ENCODE results near the gene TRIM54. TPM values are rescaled to one million over a fixed set of nuclear protein-coding genes. Genes with fewer than 3 reads are reported as not detected.

The TRIM54 gene
- total RNA-seq, 4 donors from 2014 or later, result 0.21 to 2.7 (median 1.3) TPM

GRCh38 chr2:27237341-27237945, 44.8 kb upstream of the TRIM54 start:
- H3K4me3 ChIP-seq, result no peak overlapping the region
- H3K36me3 ChIP-seq, result peaks cover 6 to 100% (median 54%) of the 10 kb centered on the region in 3 donors
- 93 to 97% methylated on average over 15 of the region's 15 CpGs for WGBS, 2 donors
- DNase-seq (ENCODE audit: low spot score in 2 of 2), result no peak
- no peaks in the 10 kb centered on the region for H3K4me1 ChIP-seq
- H3K9me3 ChIP-seq, result no peaks in the 10 kb centered on the region
- H3K27me3 ChIP-seq, result no peaks in the 10 kb centered on the region
- H3K27ac ChIP-seq, result no peak overlapping the region
- TF ChIP-seq EP300 (IDR thresholded peaks at IDR 0.05) (no peak), POLR2A (IDR thresholded peaks at IDR 0.05) (no peak), CTCF (IDR thresholded peaks at IDR 0.05) (no peak)

DNA sequence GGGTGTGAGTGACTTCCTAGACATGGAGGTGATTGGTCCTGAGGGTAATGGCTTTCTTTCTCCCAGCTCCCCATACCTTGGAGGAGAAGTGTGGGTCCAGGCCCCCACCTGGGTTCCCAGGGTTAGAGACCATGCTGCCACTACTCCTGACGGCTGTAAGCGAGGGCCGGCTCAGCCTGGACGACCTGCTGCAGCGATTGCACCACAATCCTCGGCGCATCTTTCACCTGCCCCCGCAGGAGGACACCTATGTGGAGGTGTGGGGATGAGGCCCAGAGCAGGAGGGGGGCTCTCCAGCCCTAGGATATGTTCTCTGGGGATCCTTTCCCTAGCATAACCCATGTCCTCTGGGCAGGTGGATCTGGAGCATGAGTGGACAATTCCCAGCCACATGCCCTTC, 43.3 kb upstream of the TRIM54 start:
- Histone ChIP-seq H3K27ac (no peak overlapping the region), H3K4me3 (no peak overlapping the region), H3K9me3 (no peaks in the 10 kb centered on the region), H3K27me3 (no peaks in the 10 kb centered on the region), H3K36me3 (peaks cover 6 to 100% (median 47%) of the 10 kb centered on the region in 3 donors), H3K4me1 (no peaks in the 10 kb centered on the region)
- 99% methylated on average over 8 of the region's 8 CpGs; no CpG with 5 or more reads in 1 of the 2 donors for WGBS, 2 donors
- TF ChIP-seq POLR2A (IDR thresholded peaks at IDR 0.05) (no peak), CTCF (IDR thresholded peaks at IDR 0.05) (no peak), EP300 (IDR thresholded peaks at IDR 0.05) (no peak)
- DNase-seq (ENCODE audit: low spot score in 2 of 2), result no peak

- Histone ChIP-seq H3K27me3 (no peaks in the 10 kb centered on the region), H3K4me1 (no peaks in the 10 kb centered on the region), H3K9me3 (no peaks in the 10 kb centered on the region), H3K36me3 (peaks cover 6 to 93% (median 43%) of the 10 kb centered on the region in 3 donors), H3K27ac (no peak overlapping the region), H3K4me3 (no peak overlapping the region)
- WGBS, 2 donors, result 90 to 91% methylated on average over 9 of the region's 9 CpGs
- DNase-seq (ENCODE audit: low spot score in 2 of 2), result no peak
- TF ChIP-seq EP300 (IDR thresholded peaks at IDR 0.05), result no peak
- no peak for TF ChIP-seq POLR2A (IDR thresholded peaks at IDR 0.05)
- no peak for TF ChIP-seq CTCF (IDR thresholded peaks at IDR 0.05)
These were observed 41.8 kb upstream of the TRIM54 start for GRCh38 chr2:27240406-27240805.

GRCh38 chr2:27241761-27242613, 40.2 kb upstream of the TRIM54 start:
- no peak overlapping the region for H3K27ac ChIP-seq
- no peaks in the 10 kb centered on the region for H3K27me3 ChIP-seq
- H3K36me3 ChIP-seq, result peaks cover 6 to 77% (median 35%) of the 10 kb centered on the region in 3 donors
- 80 to 84% methylated on average over 23 to 24 of the region's 24 CpGs for WGBS, 2 donors
- no peak overlapping the region for H3K4me3 ChIP-seq
- no peak for DNase-seq (ENCODE audit: low spot score in 2 of 2)
- no peaks in the 10 kb centered on the region for H3K4me1 ChIP-seq
- TF ChIP-seq EP300 (IDR thresholded peaks at IDR 0.05), result no peak
- no peak for TF ChIP-seq POLR2A (IDR thresholded peaks at IDR 0.05)
- TF ChIP-seq CTCF (IDR thresholded peaks at IDR 0.05), result no peak
- H3K9me3 ChIP-seq, result no peaks in the 10 kb centered on the region

DNA sequence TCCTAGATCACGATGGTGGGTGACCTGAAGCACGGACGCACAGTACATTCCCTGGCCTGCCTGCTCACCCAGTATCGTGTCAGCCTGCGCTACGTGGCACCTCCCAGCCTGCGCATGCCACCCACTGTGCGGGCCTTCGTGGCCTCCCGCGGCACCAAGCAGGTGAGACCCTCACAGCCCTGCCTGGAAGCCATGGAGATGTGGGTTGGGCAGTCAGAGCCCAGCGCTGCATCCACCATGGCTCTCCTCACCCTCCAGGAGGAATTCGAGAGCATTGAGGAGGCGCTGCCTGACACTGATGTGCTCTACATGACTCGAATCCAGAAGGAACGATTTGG, 39.6 kb upstream of the TRIM54 start:
- Histone ChIP-seq H3K9me3 (no peaks in the 10 kb centered on the region), H3K27ac (no peak overlapping the region), H3K36me3 (peaks cover 6 to 71% (median 29%) of the 10 kb centered on the region in 3 donors), H3K27me3 (no peaks in the 10 kb centered on the region), H3K4me3 (no peak overlapping the region), H3K4me1 (no peaks in the 10 kb centered on the region)
- TF ChIP-seq EP300 (IDR thresholded peaks at IDR 0.05) (no peak), CTCF (IDR thresholded peaks at IDR 0.05) (no peak)
- WGBS, 2 donors, result 95 to 97% methylated on average over 16 of the region's 16 CpGs
- no peak for DNase-seq (ENCODE audit: low spot score in 2 of 2)

Measured in tibial nerve (tissue), 4 donors.